K562 (cell line): ENCODE results near the gene PPP2R2B. TPM values are rescaled to one million over a fixed set of nuclear protein-coding genes. Genes with fewer than 3 reads are reported as not detected.

Experiments
- ATAC-seq: fragments of 200-7000 bp; cut with Tn5 transposase; 3 replicates; pipeline ENCODE4 v1.9.1; 2020; ENCODE audit warnings: moderate library complexity
- BruUV-seq: library from RNA; stranded (reverse); fragments of 400-500 nt; replicated peaks from 2 replicates; lab custom pipeline; 2021; lab: Mats Ljungman, UMichigan
- CTCF ChIA-PET: fragments of 300-600 bp; formaldehyde crosslinking; extraction: SDS; loops from one replicate; lab custom pipeline; 2021; ENCODE audit warnings: low intra/inter-chr PET ratio; lab: Yijun Ruan, JAX
- POLR2A ChIA-PET: fragments of 300-600, 350-650 bp; sonication (Branson Sonifier 250); formaldehyde crosslinking; extraction: SDS; loops from one replicate; lab custom pipeline; 2021; ENCODE audit warnings: antibody characterized with exemption, inconsistent platforms; lab: Yijun Ruan, JAX
- DNase-seq, 4 experiments: peaks; one replicate each; pipeline versions ENCODE4 v3.0.0 to v3.0.0-alpha.2; 2011 to 2018; ENCODE audit warnings: low spot score in 3 of 4, mixed read lengths in 3 of 4; ENCODE audit errors: extremely low read depth in 1 of 4
- FAIRE-seq: peaks from 2 replicates; lab custom pipeline; 2011; peaks lifted over from hg19 to GRCh38; lab: Jason Lieb, UNC
- H2AFZ ChIP-seq: 2 replicates; pipeline ENCODE4 v1.6.0; 2011; ENCODE audit warnings: low read depth, low read length, control low read depth, inconsistent platforms
- H3K27ac ChIP-seq: fragments of 200-600 bp; 3 replicates; pipeline ENCODE4 v1.8.0; 2011; ENCODE audit warnings: low read depth, mild to moderate bottlenecking, control low read depth, inconsistent platforms, low read length, moderate library complexity, mixed read lengths; ENCODE audit errors: extremely low read depth
- H3K27me3 ChIP-seq, 2 experiments: fragments of 300-600 bp in 1 of 2; 2 replicates in 1 of 2; 3 replicates in 1 of 2; pipeline versions ENCODE4 v1.6.0 to v1.8.0; 2011; ENCODE audit warnings: inconsistent platforms in 2 of 2, low read length in 2 of 2, mild to moderate bottlenecking in 1 of 2, mixed read lengths in 1 of 2, moderate library complexity in 1 of 2; ENCODE audit not compliant: control insufficient read depth in 2 of 2, insufficient read depth in 2 of 2
- H3K36me3 ChIP-seq: fragments of 300-600 bp; 3 replicates; pipeline ENCODE4 v1.8.0; 2011; ENCODE audit warnings: mild to moderate bottlenecking, low read length, inconsistent platforms; ENCODE audit not compliant: control insufficient read depth, insufficient read depth
- H3K4me1 ChIP-seq, 2 experiments: fragments of 200-600 bp in 1 of 2; replicated peaks in 1 of 2; 2 replicates in 1 of 2; 3 replicates in 1 of 2; pipeline versions ENCODE4 v1.5.1 to v1.8.0; 2011; ENCODE audit warnings: inconsistent platforms in 2 of 2, low read length in 2 of 2, mild to moderate bottlenecking in 1 of 2, mixed read lengths in 1 of 2, moderate library complexity in 1 of 2; ENCODE audit not compliant: control insufficient read depth in 2 of 2, insufficient read depth in 2 of 2
- H3K4me2 ChIP-seq: 2 replicates; pipeline ENCODE4 v1.6.1; 2011; ENCODE audit warnings: low read length, control low read depth, inconsistent platforms, mixed read lengths; ENCODE audit not compliant: insufficient read depth
- H3K4me3 ChIP-seq: fragments of 200-600 bp; sonication (generic), shearing (Covaris generic); 2 replicates; pipeline ENCODE4 v1.5.1; 2016; ENCODE audit warnings: control low read depth, inconsistent platforms
- H3K79me2 ChIP-seq: fragments of 200-600 bp; 3 replicates; pipeline ENCODE4 v1.8.0; 2011; ENCODE audit warnings: low read length, inconsistent platforms; ENCODE audit not compliant: control insufficient read depth, insufficient read depth
- H3K9ac ChIP-seq, 2 experiments: 2 replicates each; pipeline versions ENCODE4 v1.6.0 to v1.6.1; 2011; ENCODE audit warnings: low read depth in 2 of 2, low read length in 2 of 2, control low read depth in 1 of 2, inconsistent platforms in 1 of 2, mild to moderate bottlenecking in 1 of 2, mixed read lengths in 1 of 2; ENCODE audit not compliant: insufficient read depth in 1 of 2
- H3K9me1 ChIP-seq: one replicate; pipeline ENCODE4 v1.6.0; 2011; ENCODE audit warnings: inconsistent platforms, mild to moderate bottlenecking, low read length, moderate library complexity; ENCODE audit not compliant: control insufficient read depth, insufficient read depth
- H3K9me3 ChIP-seq: replicated peaks from 2 replicates; pipeline ENCODE4 v1.5.1; 2011; ENCODE audit warnings: low read depth, low read length, inconsistent platforms; ENCODE audit not compliant: control insufficient read depth, insufficient read depth
- H4K20me1 ChIP-seq: replicated peaks from 2 replicates; pipeline ENCODE4 v1.6.1; 2011; ENCODE audit warnings: low read length, inconsistent platforms, mixed read lengths; ENCODE audit not compliant: control insufficient read depth, insufficient read depth
- EWSR1 ChIP-seq: fragments of 450-650 bp; IDR thresholded peaks from 2 replicates; pipeline ENCODE4 v1.6.1; 2018; ENCODE audit warnings: borderline replicate concordance, mild to moderate bottlenecking, low read depth, moderate library complexity; ENCODE audit not compliant: partially characterized antibody
- GATAD2A ChIP-seq: fragments of 450-650 bp; IDR thresholded peaks from 2 replicates; pipeline ENCODE4 v1.6.1; 2017
- ILK ChIP-seq: fragments of 450-650 bp; IDR thresholded peaks from 2 replicates; pipeline ENCODE4 v1.6.1; 2016; ENCODE audit warnings: missing genetic modification characterization, low read depth, mild to moderate bottlenecking, missing compliant biosample characterization, moderate library complexity, borderline replicate concordance
- KDM5B ChIP-seq: fragments of 200-600 bp; sonication (generic); IDR thresholded peaks from 2 replicates; pipeline ENCODE4 v1.6.1; 2012; ENCODE audit warnings: low read depth, mild to moderate bottlenecking, moderate library complexity, low read length, control low read depth, inconsistent platforms; ENCODE audit not compliant: insufficient replicate concordance
- KLF16 ChIP-seq: IDR thresholded peaks from 2 replicates; pipeline ENCODE4 v1.6.1; 2016; ENCODE audit warnings: antibody characterized with exemption
- MAZ ChIP-seq, 2 experiments: fragments of 450-650 bp in 1 of 2; sonication (generic) in 1 of 2; formaldehyde crosslinking; IDR thresholded peaks in 1 of 2; conservative IDR thresholded peaks in 1 of 2; 2 replicates each; pipeline versions ENCODE4 v1.4.0 to v1.5.0; 2020; ENCODE audit warnings: mild to moderate bottlenecking in 1 of 2, missing genetic modification reagents in 1 of 2
- SIRT6 ChIP-seq: IDR thresholded peaks from one replicate; pipeline ENCODE4 v1.6.1; 2012; ENCODE audit warnings: low read depth, mild to moderate bottlenecking, control low read depth, inconsistent platforms, low read length, moderate library complexity
- SMARCE1 ChIP-seq: fragments of 450-650 bp; IDR thresholded peaks from 2 replicates; pipeline ENCODE4 v1.7.1; 2016; ENCODE audit warnings: mild to moderate bottlenecking
- TCF3 ChIP-seq: sonication (generic); formaldehyde crosslinking; IDR thresholded peaks from 2 replicates; pipeline ENCODE4 v1.4.0; 2020; ENCODE audit warnings: mild to moderate bottlenecking, missing genetic modification reagents
- XRCC4 ChIP-seq: IDR thresholded peaks from one replicate; pipeline ENCODE4 v1.6.1; 2011; ENCODE audit not compliant: insufficient read depth, insufficient read length; ENCODE audit errors: extremely low read depth
- ZBTB1 ChIP-seq: sonication (generic); formaldehyde crosslinking; IDR thresholded peaks from 2 replicates; pipeline ENCODE4 v1.8.1; 2023; ENCODE audit warnings: missing genetic modification reagents, low read depth, mild to moderate bottlenecking, borderline replicate concordance
- WGBS: fragments of 100-300 bp; shearing (Covaris generic); methylation state at CpG from one replicate; pipeline ENCODE4 v1.1.6; 2016; ENCODE audit warnings: low coverage, mixed read lengths; ENCODE audit not compliant: insufficient coverage; ENCODE audit errors: missing lambda C conversion rate; 5-methylcytosine and 5-hydroxymethylcytosine counted together
- in situ Hi-C: fragments of 300-500 bp; cut with MboI; formaldehyde crosslinking; loops from 4 replicates; pipeline ENCODE4 v1.15.0; 2018; ENCODE audit warnings: inconsistent platforms, mixed read lengths
- intact Hi-C: fragments of 100-400 bp; cut with micrococcal nuclease; formaldehyde crosslinking; loops from 2 replicates; pipeline ENCODE4 v1.14.2; 2022
- polyA plus RNA-seq, 8 experiments: library from polyadenylated mRNA; depleted of rRNA in 4 of 8; stranded (reverse) in 5 of 8; unstranded in 3 of 8; fragments of >200 nt; fragmentation: Nextera tagmentation in 2 of 8; fragmentation: Illumina TruSeq in 1 of 8; extraction: Ambion mirVana in 2 of 8; extraction: Trizol in 1 of 8; gene quantifications; 2 replicates each; pipeline versions ENCODE4 v1.2.1 to v1.2.3, GENCODE V29; 2011 to 2014; ENCODE audit warnings: inconsistent platforms in 1 of 8, missing spikeins in 1 of 8
- total RNA-seq, 7 experiments: library from RNA; depleted of rRNA in 6 of 7; stranded (reverse); fragments of >200 nt in 6 of 7; fragmentation: Illumina TruSeq in 2 of 7; extraction: Trizol in 2 of 7; gene quantifications; 2 replicates each; pipeline versions ENCODE4 v1.2.1 to v1.2.3, GENCODE V29; 2011 to 2021; ENCODE audit warnings: low replicate concordance in 1 of 7
- TF ChIP-seq, protein P1 (sequence below): sonication (generic); formaldehyde crosslinking; IDR thresholded peaks from 2 replicates; pipeline ENCODE4 v1.8.1; 2023; ENCODE audit warnings: mild to moderate bottlenecking, missing genetic modification reagents
- TF ChIP-seq, protein P2 (sequence below): IDR thresholded peaks from 3 replicates; pipeline ENCODE4 v1.6.1; 2011; ENCODE audit warnings: borderline replicate concordance, mild to moderate bottlenecking; ENCODE audit not compliant: insufficient read length, insufficient read depth
- TF ChIP-seq, protein P3 (sequence below): fragments of 450-650 bp; formaldehyde crosslinking; conservative IDR thresholded peaks from 2 replicates; pipeline ENCODE4 v1.4.0; 2022; ENCODE audit warnings: mild to moderate bottlenecking, missing genetic modification characterization

PPP2R2B gene
- total and polyA plus RNA-seq, 9 of the 15 experiments (the other 6 are each of a cell fraction or from before 2014, with no cell fraction given): not detected

DNA sequence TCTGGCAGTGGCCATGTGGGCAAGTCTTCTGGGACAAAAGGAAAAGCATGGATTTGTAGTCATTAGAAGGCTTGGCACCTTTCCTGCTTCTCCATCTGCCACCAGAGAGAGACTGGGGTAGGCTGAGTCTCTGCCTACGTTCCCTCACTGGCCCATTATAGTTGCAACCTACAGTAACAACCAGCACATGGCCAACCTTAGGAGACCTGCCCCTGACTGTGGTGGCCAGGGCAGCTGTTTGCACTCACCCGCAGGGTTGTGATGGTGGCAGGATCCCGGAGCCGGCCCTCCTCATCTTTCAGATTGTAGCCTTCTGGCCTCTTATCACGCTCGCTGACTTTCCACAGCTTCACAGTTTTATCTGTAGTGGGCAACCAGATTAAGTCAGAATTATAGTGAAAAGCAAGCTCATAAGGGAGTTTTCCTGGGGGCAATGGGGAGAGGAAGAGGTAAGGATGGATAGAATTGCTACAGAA, 187.6 kb downstream of the PPP2R2B start (continued):
- no peak for TF ChIP-seq SIRT6
- TF ChIP-seq EWSR1: no peak
- no peak for TF ChIP-seq GATAD2A
- TF ChIP-seq KLF16: no peak
- TF ChIP-seq MAZ (CRISPR knock-in tag; conservative IDR thresholded peaks at IDR 0.05 in 1 of 2, IDR thresholded peaks at IDR 0.05 in 1 of 2): no peak
- TF ChIP-seq, protein P1, sequence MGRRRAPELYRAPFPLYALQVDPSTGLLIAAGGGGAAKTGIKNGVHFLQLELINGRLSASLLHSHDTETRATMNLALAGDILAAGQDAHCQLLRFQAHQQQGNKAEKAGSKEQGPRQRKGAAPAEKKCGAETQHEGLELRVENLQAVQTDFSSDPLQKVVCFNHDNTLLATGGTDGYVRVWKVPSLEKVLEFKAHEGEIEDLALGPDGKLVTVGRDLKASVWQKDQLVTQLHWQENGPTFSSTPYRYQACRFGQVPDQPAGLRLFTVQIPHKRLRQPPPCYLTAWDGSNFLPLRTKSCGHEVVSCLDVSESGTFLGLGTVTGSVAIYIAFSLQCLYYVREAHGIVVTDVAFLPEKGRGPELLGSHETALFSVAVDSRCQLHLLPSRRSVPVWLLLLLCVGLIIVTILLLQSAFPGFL (CRISPR knock-in tag): no peak
- TF ChIP-seq, all 486 proteins: peak for 0

DNA sequence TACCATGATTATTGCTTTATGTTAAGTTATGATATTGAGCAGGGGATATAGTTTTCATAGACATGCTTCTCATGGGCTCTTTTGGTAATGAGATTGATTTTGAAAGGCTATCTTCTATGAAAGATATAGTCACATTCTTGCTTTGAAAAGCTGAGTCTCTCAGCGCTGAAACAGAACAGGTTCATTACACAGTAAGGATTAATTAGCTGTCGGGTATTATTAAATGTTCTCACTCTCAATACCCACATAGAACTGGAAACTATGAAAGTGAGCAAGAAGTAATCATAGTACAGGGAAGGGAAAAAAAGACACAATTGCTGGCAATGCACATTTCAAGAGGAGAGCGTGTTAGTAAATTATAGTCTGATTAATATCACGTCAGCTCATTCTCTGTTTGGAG, 190.9 kb downstream of the PPP2R2B start:
- Histone ChIP-seq H3K27me3 (no peaks in the 10 kb centered on the region), H3K4me3 (no peak overlapping the region), H3K4me1 (no peaks in the 10 kb centered on the region), H3K36me3 (no peaks in the 10 kb centered on the region), H3K27ac (no peak overlapping the region), H2AFZ (no peak overlapping the region), H4K20me1 (no peaks in the 10 kb centered on the region), H3K4me2 (no peak overlapping the region), H3K9ac (no peak overlapping the region), H3K9me3 (no peaks in the 10 kb centered on the region), H3K9me1 (no peaks in the 10 kb centered on the region), H3K79me2 (no peaks in the 10 kb centered on the region)
- ChIA-PET CTCF (no interaction called here), POLR2A (no interaction called here)
- no peak for ATAC-seq
- 2% methylated on average over 4 of the region's 4 CpGs for WGBS
- BruUV-seq: no TSS peak
- FAIRE-seq: no peak
- no peak for DNase-seq
- intact Hi-C loops: no loop called here
- in situ Hi-C loops: no loop called here
- TF ChIP-seq TCF3 (CRISPR knock-in tag): no peak
- no peak for TF ChIP-seq KDM5B
- TF ChIP-seq SMARCE1: no peak
- TF ChIP-seq, protein P2, sequence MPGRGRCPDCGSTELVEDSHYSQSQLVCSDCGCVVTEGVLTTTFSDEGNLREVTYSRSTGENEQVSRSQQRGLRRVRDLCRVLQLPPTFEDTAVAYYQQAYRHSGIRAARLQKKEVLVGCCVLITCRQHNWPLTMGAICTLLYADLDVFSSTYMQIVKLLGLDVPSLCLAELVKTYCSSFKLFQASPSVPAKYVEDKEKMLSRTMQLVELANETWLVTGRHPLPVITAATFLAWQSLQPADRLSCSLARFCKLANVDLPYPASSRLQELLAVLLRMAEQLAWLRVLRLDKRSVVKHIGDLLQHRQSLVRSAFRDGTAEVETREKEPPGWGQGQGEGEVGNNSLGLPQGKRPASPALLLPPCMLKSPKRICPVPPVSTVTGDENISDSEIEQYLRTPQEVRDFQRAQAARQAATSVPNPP: no peak
- TF ChIP-seq ILK (tag): no peak
- TF ChIP-seq ZBTB1 (CRISPR knock-in tag): no peak
- TF ChIP-seq, protein P3, sequence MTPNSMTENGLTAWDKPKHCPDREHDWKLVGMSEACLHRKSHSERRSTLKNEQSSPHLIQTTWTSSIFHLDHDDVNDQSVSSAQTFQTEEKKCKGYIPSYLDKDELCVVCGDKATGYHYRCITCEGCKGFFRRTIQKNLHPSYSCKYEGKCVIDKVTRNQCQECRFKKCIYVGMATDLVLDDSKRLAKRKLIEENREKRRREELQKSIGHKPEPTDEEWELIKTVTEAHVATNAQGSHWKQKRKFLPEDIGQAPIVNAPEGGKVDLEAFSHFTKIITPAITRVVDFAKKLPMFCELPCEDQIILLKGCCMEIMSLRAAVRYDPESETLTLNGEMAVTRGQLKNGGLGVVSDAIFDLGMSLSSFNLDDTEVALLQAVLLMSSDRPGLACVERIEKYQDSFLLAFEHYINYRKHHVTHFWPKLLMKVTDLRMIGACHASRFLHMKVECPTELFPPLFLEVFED (CRISPR knock-in tag): no peak
- no peak for TF ChIP-seq XRCC4
